HG02885 (cell line): ENCODE results near the gene STMN1.

ENCODE experiments used
- ATAC-seq: cut with Tn5 transposase; IDR thresholded peaks from one replicate; pipeline ENCODE4 v1.9.1; 2021; ENCODE audit warnings: mild to moderate bottlenecking; ENCODE audit not compliant: unreplicated experiment, poor library complexity

Gene STMN1

DNA sequence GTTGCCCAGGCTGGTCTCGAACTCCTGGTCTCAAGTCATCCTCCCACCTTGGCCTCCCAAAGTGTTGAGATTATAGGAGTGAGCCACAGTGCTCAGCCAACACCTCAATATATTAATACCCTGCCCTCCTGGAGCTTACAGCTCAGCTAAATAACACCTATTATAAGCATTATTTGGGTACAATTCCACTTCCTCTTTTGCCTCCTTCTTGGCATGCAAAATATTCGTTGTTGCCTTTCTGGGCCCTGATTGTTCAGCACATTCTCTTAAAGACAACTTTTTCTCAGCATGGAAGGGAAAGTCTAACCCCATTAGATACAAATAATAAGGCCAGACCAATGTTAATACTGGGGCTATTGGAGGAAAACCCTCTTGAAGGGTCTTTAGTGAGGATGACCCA lies 33.5 kb downstream of the STMN1 start:
- ATAC-seq = no peak

DNA sequence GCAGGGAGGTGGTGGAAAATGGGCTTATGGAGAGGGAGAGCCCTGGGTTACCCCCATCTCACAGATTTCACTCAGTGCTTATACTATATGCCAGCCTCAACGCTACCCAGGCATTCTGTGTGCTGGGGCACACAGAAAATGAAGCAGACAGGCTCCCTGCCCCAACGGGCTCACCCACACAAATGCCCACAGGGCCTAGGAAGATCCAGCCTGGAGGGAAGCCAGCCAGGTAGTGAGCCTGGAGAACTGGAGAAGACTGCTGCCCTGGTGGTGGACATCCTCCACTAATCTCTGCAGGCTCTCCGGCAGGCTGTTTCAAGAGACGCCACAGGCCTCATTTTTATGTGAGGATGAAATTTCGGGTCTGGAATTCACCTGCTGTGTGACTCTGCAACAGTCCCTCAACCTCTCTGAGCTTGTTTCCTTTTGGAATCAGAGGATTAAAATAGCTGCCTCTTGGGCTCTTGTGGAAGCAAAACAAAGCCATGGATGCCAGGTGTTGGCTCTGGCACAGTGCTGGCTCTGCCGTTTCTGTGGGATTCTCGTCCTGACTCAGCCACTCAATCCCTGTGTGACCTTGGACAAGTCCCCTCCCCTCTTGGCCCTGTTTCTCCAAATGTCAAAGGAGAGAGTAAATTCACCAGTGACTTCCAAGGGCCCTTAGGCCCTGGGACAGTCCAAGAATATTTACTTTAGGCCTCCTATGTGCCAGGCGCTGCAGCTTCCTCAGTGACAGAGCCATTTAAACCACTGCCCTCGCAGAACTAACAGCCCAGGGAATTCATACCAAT lies 34.3 kb downstream of the STMN1 start:
- no peak for ATAC-seq

DNA sequence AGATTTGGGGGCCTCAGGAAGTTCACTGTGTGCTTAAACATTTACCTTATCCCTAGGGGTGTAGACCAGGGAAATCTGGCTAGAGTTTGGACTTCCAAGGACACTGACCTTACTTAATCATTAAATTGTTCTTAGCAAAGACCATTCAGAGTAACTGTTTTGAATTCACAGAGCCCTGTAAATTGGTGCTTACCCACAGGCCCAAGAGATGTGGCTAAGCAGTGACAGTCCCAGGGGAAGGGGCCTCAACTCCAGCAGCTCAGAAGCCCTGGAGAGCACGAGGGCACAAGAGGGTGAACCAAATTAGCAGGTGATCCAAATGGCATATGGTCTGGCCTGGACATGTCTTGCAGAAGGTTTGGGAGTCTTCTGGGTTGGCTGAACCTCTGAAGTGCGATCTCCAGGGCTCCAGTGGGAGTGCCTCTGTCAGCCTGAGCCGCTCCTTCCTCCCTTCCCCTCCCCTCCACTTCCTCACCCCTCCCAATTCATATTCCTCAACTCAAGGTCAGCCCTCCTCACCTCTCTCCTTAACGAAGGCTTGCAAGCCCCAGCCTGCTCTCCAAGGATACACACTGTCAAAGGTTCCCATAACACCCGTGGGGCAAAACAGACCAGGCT lies 35.0 kb downstream of the STMN1 start:
- ATAC-seq = no peak

DNA sequence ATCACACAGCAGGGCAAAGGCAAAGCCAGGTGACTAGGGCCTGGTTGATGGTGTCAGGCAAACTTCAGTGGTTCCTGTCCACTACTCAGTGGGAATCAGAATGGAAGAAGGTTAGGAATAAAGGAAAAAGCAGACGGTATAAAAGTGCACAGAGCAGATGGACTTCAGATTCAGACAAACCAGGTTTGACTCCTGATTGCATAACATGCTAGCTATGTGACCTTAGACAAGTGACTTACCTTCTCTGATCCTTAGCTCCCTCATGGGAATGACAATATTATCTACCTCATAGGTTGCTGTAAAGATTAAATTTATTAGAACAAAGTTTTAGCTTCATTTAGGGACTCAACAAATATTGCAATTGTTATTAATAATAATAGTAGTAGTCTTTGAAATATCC lies 35.6 kb downstream of the STMN1 start:
- no peak for ATAC-seq

DNA sequence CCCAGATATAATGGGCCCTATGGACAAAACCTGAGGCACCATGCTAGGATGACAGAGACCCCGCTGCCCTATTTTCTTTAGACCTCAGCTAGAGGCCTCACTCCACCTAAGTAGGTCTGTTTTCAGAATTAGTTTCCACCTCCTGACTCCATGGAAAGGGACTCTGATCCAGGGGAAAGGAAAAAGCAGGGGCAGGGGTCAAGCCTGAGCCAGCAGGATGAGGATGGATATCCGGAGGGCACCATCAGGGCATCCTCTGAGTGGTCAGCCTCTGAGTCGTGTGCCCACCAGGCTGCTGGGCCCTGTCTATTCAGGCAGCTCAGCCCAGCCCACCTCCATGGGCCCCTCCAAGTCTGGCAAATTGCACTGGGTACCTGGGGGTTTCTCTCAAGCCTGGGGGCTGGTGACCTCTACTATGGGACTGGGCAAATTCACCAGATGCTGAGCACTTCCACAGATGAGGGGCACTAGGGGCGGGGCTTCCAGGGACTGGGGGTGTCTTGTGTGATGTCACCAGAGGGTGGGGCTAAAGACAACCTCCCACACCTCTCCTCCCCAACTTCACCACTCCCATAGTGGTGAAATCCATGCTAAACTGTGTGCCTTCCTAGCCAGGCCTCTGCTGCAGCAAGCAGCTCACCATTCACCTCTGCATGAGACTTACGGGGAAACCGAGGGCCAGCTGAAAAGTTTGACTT lies 36.2 kb downstream of the STMN1 start:
- ATAC-seq = no peak

DNA sequence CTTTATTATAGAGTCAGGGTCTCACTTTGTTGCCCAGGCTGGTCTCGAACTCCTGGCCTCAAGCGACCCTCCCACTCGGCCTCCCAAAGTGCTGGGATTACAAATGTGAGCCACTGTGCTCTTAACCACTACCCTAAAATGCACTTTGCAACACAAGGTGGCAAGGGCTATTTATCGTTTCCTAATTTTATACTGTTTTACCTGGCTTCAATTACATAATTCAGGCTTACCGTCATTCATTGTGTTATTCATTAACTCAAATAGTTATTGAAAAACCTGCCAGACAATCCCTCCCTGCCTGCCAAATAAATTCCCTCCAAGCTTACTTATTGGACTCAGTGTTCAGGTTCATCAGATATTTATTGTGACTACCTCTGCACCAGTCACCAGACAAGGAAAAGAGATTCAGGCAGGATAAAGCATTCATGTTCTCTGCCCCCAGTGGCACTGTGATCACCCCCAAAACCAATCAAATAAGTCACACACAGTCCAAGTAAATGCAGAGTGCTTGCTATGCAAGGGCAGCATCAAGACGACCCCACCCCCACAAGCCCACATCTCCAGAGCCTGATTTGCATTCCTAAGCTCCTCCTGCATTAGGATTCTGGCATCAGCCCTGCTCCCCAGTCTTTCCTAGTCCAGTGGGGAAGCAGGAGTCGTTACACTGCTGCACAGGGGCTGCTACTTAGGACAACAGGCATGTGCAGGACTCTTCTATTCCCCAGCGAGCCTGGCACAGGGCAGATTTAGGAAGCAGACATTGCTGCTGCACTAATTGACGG lies 38.8 kb downstream of the STMN1 start:
- ATAC-seq = no peak

DNA sequence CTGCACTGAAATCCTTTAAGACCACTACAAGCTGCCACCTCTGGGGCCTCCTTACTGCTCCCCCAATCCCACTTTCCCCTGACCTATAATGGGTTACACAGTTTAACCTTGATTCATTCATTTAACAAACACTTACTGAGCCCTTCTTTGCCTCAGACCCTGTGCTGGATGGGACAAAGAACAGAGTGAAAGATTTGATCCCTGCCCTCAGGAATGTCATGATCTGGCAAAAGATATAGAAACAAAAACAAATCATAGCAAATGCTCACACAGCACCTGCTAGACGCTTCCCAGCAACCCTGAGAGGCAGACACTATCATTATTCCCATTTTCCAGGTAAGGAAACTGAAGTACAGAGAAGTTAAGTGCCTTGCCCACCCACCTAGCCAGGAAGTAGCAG lies 39.9 kb downstream of the STMN1 start:
- ATAC-seq = no peak

DNA sequence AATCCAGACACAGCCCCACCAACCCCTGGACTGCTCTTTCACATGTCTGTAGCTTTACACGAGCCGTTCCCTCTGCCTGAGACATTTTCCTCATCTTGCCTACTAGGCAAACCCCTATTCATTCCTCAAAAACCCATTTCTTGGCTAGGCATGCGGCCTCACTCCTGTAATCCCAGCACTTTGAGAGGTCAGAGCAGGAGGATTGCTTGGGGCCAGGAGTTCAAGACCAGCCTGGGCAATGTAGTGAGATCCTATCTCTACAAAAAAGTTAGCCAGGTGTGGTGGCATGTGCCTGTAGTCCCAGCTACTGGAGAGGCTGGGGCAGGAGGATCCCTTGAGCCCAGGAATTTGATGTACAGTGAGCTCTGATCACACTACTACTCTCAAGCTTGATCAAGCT lies 41.8 kb downstream of the STMN1 start:
- ATAC-seq = no peak

DNA sequence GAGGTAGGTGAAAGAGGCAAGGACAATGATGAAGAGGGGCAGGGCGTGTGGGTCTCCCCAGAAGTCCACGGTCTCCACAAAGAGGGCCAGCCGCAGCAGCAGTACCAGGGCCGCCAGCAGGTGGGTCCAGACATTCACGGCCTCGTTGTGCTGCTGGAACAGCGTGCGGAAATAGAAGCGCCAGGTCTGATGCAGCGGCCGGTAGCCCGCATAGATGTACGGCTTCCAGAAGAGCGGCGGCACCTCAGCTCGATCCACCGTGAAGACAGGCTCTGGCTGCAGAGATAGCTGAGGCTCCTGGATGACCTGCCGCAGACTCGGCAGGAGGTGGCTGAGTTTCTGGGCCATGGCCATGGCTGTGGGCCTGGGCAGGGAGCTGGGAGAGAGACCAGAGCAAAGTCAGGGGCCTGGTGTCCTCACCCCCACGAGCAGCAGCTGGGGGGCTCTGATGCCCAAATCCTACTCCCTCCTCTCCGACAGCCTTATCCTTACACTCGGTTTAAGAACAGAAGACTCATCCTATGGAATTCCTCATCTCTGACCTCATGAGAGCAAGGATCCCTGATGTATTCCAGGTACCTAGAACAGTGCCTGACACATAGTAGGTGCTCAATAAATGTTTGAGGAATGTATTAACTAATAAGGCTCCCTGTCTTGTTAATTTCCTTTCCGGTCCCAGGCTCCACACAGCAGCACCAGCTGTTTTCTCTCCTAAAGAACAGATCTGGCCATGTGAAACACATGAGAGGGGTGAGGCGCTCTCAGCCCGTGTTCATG lies 42.5 kb downstream of the STMN1 start:
- ATAC-seq = no peak

DNA sequence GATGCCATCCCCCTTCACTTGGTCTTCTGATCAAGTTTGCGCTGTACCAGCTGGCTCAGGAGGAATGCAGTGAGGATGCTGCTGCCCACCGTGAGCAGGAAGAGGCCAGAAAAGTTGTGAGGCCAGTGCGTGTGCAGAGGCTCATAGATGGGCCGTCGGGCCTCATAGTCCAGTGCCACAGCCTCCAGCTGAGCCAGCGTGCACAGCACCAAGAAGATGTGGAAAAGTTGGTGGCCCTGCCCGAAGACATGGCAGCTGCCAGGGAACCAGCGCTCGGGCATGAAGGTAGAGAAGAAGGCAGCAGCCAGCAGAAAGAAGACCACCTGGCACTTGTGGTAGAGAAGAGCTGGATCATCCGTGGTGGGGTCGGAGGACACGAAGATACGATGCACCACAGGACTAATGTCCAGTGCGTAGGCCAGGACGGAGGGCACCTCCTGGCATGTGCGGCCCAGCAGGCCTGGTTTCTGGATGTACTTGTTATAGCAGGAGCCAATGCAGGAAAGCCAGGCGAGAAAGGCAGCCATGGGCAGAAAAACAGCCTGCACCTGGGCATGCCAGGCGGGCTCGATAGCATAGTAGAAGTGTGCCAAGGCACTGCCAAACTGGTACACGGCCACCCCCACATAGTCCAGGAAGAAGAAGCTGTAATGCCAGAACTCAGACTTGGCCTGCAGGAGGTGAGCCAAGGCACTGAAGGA lies 43.3 kb downstream of the STMN1 start:
- no peak for ATAC-seq

DNA sequence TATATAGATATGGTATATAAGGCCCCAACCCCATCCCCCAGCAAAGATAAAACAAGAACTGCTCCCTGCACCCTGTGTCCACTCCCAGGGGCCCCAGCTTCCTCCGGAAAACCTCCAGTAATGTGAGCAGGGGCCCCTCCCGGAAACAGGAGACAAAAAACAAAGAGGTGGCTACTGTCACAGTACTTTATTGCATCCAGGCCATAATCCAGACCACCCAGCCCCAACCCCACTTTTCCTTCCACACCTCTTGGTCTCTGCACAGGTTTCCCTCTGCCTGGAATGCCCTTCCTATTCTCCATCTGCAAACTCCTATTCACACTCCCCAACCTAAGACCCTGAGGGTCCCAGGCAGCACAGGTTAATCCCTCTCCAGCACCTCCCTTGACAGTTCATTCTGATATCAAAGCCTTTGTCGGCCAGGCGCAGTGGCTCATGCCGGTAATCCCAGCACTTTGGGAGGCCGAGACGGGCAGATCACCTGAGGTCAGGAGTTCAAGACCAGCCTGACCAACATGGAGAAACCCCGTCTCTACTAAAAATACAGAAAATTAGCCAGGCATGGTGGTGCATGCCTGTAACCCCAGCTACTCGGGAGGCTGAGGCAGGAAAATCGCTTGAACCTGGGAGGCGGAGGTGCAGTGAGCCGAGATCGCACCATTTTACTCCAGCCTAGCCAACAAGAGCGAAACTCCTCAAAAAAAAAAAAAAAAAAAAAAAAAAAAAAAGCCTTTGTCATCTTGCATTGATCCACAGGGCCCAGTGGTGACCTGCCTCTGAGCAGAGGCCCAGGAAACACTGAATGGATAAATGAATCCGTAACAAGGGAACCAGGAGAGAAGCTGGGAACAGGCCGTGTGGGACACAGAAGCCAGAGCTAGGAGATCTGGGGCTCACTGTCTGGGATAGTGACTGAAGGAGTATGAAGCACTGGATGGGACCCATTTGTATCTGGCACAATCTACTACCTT lies 44.6 kb downstream of the STMN1 start:
- ATAC-seq = no peak

DNA sequence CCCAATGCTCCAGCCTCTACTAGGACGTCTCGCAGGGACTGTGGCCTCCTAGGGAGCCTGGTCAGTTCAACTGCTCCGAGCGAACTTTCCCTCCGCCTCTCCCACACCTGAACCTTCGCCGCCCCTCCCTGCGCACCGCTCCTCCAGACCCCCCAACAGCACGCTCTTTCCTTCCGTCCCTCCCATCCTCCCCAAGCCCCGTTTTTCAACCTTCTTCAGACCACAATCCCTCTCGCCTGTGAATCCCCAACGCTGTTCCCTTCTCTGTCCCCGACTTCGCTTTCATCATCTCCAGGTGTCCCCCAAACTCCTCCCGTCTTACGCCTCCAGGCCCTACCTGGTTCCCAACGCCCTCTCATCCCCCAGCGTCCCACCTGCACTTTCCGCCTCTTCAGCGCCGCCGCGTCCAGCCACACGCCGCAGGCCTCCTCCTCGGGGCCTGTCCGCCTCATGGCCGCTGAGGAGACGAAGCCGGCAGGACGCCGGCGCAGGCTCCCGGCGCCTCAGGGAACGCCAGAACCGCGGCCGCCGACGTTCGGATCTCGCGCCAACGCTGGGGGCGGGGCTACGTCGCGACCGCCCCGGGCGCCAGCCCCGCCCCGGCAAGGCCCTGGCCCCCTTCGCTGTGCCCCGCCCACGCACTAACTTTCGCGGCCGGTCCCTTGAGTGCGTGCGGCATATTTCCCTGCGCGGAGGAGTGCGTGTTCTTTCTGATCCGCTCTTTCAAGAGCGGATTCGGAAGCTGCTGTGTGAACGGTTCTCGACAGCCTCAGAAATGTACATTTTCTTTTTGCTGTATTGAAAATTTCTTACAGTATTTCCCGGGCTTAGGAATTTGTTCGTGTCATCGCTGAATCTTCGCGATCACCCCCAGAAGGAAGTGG lies 47.1 kb downstream of the STMN1 start, which contains the start of gene AUNIP:
AUNIP (minus strand) TSS at position 552 of the 884 bp plus-strand sequence; CDS start at position 452, 100 bp downstream.
- ATAC-seq = peak; percentile 90

DNA sequence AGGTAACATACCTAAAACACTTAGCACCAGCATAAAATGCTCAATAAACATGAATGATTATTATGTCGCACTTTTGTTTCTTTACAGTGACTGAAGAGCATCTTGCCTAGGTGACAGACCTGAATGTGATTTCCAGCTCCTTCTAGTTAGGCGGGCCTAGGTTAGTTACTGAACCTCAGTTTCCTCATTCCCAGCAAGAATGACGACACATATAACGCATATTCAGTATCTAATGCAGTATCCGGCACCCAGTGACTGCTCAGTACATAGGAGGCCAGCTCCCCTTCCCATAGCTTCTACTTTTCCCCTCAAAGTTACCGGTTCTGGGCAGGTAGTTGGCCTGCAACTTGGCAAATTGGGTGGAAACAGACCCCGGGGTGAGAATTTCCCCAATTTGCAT lies 47.7 kb downstream of the STMN1 start:
- no peak for ATAC-seq

DNA sequence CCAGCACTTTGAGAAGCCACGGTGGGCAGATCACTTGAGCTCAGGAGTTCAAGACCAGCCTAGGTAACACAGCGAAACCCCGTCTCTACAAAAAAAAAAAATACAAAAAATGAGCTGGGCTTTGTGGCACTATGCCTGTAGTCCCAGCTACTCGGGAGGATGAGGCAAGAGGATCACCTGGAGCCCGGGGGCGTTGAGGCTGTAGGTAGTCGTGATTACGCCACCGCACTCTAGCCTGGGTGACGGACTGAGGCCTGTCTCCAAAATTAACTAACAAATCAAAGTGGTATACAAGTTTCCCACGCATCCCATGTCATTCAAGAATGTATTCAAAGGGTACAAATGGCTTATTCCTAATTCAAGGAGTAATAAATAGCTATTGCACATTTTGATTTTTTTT lies 49.4 kb downstream of the STMN1 start:
- ATAC-seq = no peak

DNA sequence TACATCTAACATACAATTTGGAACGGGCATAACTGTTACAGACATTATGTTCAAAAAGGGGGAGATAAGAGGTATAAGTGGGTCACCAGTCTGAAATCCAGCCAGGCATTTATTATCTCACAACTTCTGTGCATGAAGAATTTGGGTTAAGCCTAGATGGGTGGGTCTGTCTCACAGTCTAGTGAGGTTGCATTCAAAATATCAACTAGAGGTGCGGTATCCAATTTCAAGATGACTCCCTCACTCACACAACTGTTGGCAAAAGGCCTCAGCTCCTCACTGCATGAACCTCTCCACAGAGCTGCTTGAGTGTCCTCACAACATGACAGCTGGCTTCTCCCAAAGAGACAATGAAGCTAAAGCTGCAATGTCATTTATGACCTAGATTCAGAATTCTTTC lies 51.7 kb downstream of the STMN1 start:
- ATAC-seq = no peak
